Loucy (cell line): Measurements from ENCODE around the gene KLHL17.
"Not testable (repeated sequence)": the region's sequence is repeated elsewhere in the genome, so short reads cannot be mapped to it uniquely, and the experiment has no call there.

Experiments
- H2AFZ ChIP-seq: fragments of 200-600 bp; sonication (generic); 2 replicates; pipeline ENCODE4 v1.6.0; 2016; ENCODE audit warnings: antibody characterized with exemption, mild to moderate bottlenecking, low read length, moderate library complexity
- H3F3A ChIP-seq: fragments of 200-600 bp; 2 replicates; pipeline ENCODE4 v1.6.0; 2016; ENCODE audit warnings: antibody characterized with exemption, low read depth, mild to moderate bottlenecking
- H3K27me3 ChIP-seq: fragments of 200-600 bp; sonication (generic); 2 replicates; pipeline ENCODE4 v1.6.1; 2014; ENCODE audit warnings: low read length, mild to moderate bottlenecking; ENCODE audit not compliant: insufficient read depth, poor library complexity, severe bottlenecking
- H3K36me3 ChIP-seq: fragments of 200-600 bp; sonication (generic); 2 replicates; pipeline ENCODE4 v1.6.1; 2016; ENCODE audit warnings: low read length; ENCODE audit not compliant: insufficient read depth
- H3K4me1 ChIP-seq: fragments of 200-600 bp; sonication (generic); 2 replicates; pipeline ENCODE4 v1.5.1; 2014; ENCODE audit warnings: low read length, mild to moderate bottlenecking; ENCODE audit not compliant: insufficient read depth, poor library complexity, severe bottlenecking
- H3K4me2 ChIP-seq: fragments of 200-600 bp; sonication (generic); 2 replicates; pipeline ENCODE4 v1.6.0; 2014; ENCODE audit warnings: antibody characterized with exemption, low read length, low read depth, mild to moderate bottlenecking; ENCODE audit not compliant: poor library complexity, severe bottlenecking
- H3K4me3 ChIP-seq: fragments of 200-600 bp; sonication (generic); 2 replicates; pipeline ENCODE4 v1.5.1; 2014; ENCODE audit warnings: low read length, mild to moderate bottlenecking, mixed read lengths; ENCODE audit not compliant: poor library complexity, severe bottlenecking
- H3K79me2 ChIP-seq: fragments of 200-600 bp; sonication (generic); 2 replicates; pipeline ENCODE4 v1.6.1; 2014; ENCODE audit warnings: low read length; ENCODE audit not compliant: insufficient read depth
- H3K9ac ChIP-seq: fragments of 200-600 bp; sonication (generic); 2 replicates; pipeline ENCODE4 v1.6.0; 2014; ENCODE audit warnings: mild to moderate bottlenecking, low read depth, low read length, moderate library complexity; ENCODE audit not compliant: poor library complexity, severe bottlenecking
- H3K9me2 ChIP-seq: fragments of 200-600 bp; sonication (generic); replicated peaks from 2 replicates; pipeline ENCODE4 v1.6.1; 2016; ENCODE audit warnings: low read depth, low read length, mixed read lengths
- H3K9me3 ChIP-seq: fragments of 200-600 bp; sonication (generic); 2 replicates; pipeline ENCODE4 v1.6.1; 2014; ENCODE audit warnings: mild to moderate bottlenecking, antibody characterized with exemption, low read length, low read depth; ENCODE audit not compliant: insufficient read depth
- H4K20me1 ChIP-seq: fragments of 200-600 bp; sonication (generic); 2 replicates; pipeline ENCODE4 v1.6.0; 2014; ENCODE audit warnings: antibody characterized with exemption, low read length, mild to moderate bottlenecking; ENCODE audit not compliant: insufficient read depth, poor library complexity, severe bottlenecking
- EZH2phosphoT487 ChIP-seq: fragments of 200-600 bp; IDR thresholded peaks from 2 replicates; pipeline ENCODE4 v1.6.1; 2018; ENCODE audit warnings: antibody characterized with exemption, mild to moderate bottlenecking, moderate library complexity, borderline replicate concordance
- TF ChIP-seq, protein P1 (sequence below): fragments of 200-600 bp; sonication (generic); conservative IDR thresholded peaks from 2 replicates; pipeline ENCODE4 v1.5.1; 2014; ENCODE audit warnings: mild to moderate bottlenecking, antibody characterized with exemption, low read length

The KLHL17 gene

DNA sequence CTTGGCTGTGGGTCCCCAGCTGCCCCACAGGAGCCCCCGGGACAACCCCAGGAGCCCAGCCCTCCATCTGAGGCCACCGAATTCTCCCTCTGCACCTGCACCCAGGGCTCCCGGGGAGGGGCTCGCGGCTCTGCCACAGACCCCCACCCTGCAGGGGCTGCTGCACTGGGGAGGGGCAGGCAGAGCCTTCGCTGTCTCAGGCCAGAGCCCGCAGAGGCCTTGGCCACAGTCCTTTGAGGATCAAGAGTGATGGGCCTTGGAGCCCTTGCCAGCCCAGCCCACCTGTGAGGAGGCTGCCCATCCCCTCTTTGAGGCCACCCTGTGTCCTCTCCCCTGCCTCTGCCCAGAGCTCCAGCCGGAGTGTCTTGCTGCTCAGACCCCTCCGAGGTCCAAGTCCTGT is 15.0 kb downstream of the KLHL17 start:
- Histone ChIP-seq H3K36me3 (no peaks in the 10 kb centered on the region), H3K9me3 (no peaks in the 10 kb centered on the region), H3K4me3 (no peak overlapping the region), H3F3A (no peaks in the 10 kb centered on the region), H2AFZ (no peak overlapping the region), H3K9ac (no peak overlapping the region), H3K27me3 (no peaks in the 10 kb centered on the region), H3K79me2 (no peaks in the 10 kb centered on the region), H3K4me2 (no peak overlapping the region), H3K4me1 (peaks cover 4% of the 10 kb centered on the region), H3K9me2 (no peaks in the 10 kb centered on the region), H4K20me1 (no peaks in the 10 kb centered on the region)
- no peak for TF ChIP-seq EZH2phosphoT487
- TF ChIP-seq, protein P1, sequence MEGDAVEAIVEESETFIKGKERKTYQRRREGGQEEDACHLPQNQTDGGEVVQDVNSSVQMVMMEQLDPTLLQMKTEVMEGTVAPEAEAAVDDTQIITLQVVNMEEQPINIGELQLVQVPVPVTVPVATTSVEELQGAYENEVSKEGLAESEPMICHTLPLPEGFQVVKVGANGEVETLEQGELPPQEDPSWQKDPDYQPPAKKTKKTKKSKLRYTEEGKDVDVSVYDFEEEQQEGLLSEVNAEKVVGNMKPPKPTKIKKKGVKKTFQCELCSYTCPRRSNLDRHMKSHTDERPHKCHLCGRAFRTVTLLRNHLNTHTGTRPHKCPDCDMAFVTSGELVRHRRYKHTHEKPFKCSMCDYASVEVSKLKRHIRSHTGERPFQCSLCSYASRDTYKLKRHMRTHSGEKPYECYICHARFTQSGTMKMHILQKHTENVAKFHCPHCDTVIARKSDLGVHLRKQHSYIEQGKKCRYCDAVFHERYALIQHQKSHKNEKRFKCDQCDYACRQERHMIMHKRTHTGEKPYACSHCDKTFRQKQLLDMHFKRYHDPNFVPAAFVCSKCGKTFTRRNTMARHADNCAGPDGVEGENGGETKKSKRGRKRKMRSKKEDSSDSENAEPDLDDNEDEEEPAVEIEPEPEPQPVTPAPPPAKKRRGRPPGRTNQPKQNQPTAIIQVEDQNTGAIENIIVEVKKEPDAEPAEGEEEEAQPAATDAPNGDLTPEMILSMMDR, result no peak

DNA sequence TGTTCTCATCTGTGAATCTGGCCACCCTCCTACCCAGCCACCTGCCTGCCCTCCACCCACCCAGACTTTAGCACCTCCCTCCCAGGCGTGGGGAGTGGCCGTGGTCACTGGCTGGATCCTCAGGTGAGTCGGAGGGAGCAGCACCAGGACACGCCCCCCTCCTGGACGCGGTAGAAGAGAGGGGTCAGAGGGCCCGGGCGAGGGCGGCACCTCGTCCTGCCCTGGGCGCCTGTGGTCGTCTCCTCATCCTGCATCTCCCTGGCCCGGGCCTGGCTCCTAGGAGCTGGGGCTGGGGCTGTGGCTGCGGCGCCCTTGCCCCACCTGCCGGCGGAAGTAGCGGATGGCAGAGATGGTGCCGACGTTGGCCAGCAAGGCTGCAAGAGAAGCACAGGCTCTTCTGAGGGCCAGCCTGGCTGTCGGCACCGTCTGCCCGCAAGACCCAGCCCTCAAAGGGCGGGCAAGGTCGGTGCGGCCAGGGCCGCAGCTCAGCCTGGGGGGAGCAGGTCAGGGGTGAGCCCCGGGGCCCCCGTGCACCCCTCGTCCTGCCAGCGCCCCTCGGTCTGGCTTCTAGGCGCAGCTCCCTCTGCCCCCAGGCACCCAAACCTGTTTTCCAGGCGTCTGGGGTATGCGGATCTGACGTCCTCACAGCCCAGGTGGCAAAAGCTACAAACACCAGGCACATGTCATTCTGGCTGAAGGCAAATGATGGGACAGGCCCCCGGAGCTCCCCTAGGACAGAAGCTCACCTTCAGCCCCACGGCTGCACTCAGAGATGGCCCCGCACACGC is 15.7 kb downstream of the KLHL17 start:
- peak overlapping the region; percentile 83 for H3K4me2 ChIP-seq
- no peaks in the 10 kb centered on the region for H3K27me3 ChIP-seq
- TF ChIP-seq EZH2phosphoT487, result no peak
- TF ChIP-seq, protein P1, result peak; percentile 61
- H3K4me1 ChIP-seq, result peaks cover 4% of the 10 kb centered on the region
- H4K20me1 ChIP-seq, result no peaks in the 10 kb centered on the region
- peak overlapping the region; percentile 66 for H3K4me3 ChIP-seq
- H2AFZ ChIP-seq, result peak overlapping the region; percentile 66
- no peaks in the 10 kb centered on the region for H3K9me2 ChIP-seq
- H3F3A ChIP-seq, result no peaks in the 10 kb centered on the region
- H3K9me3 ChIP-seq, result no peaks in the 10 kb centered on the region
- no peaks in the 10 kb centered on the region for H3K36me3 ChIP-seq
- H3K79me2 ChIP-seq, result no peaks in the 10 kb centered on the region
- peak overlapping the region; percentile 41 for H3K9ac ChIP-seq

DNA sequence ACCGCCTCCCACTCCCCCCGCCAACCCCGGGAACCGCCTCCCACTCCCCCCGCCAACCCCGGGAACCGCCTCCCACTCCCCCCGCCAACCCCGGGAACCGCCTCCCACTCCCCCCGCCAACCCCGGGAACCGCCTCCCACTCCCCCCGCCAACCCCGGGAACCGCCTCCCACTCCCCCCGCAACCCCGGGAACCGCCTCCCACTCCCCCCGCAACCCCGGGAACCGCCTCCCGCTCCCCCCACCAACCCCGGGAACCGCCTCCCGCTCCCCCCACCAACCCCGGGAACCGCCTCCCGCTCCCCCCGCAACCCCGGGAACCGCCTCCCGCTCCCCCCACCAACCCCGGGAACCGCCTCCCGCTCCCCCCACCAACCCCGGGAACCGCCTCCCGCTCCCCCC is 16.4 kb downstream of the KLHL17 start:
- H2AFZ ChIP-seq, H3K4me3 ChIP-seq, H3F3A ChIP-seq, H3K9me3 ChIP-seq, H3K9me2 ChIP-seq, H3K4me2 ChIP-seq, H3K27me3 ChIP-seq, H3K4me1 ChIP-seq, H3K79me2 ChIP-seq, H4K20me1 ChIP-seq, H3K36me3 ChIP-seq, H3K9ac ChIP-seq: not testable (repeated sequence)
